Stimulated activated CD4-positive, alpha-beta T cell treated with anti-CD3 and anti-CD28 coated beads, Interleukin-2, amount 100 ng/mL, for 4 hours (primary cell): ENCODE data around the gene RCVRN.

Experiments used
- DNase-seq: peaks from one replicate; pipeline ENCODE4 v3.0.0-alpha.2; 2020; ENCODE audit warnings: low read depth

Gene RCVRN

DNA sequence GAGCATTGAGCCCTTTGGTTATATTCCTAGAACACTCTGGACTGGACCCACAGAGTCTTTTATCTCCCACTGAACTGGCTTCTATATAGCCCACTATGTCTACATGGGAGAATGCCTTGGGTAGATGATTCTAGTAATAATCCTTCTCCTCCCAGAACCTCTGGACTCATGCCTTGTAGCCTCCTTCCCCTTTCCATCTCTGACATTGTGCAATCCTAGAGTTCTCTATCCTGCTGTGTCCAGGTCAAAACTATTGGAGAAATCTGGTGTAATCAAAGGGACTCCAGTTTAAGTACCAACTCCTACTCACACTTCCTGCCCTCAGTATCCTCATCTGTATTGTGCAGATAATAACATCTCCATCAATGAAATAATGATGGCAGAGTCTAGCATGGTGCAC lies 9.1 kb downstream of the RCVRN start:
- no peak for DNase-seq

DNA sequence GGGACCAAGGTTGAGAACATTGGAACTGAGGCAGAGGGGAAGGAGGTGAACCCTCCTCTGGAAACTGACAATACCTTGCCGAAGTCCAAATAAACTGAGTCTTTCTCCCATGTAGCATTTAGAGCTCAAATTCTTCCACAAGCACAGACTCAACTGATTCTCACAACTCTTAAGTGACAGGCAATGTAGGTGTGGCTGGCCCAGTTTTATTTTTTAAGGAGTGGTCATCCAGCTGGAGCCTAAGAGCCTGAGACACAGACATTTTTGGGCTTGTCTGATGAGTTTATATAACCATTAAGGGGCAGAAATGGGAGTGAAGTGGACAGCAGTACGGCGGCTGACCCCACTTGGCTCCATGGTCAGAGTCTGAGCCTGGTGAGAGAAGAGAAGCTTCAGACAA lies 10.8 kb downstream of the RCVRN start:
- no peak for DNase-seq

DNA sequence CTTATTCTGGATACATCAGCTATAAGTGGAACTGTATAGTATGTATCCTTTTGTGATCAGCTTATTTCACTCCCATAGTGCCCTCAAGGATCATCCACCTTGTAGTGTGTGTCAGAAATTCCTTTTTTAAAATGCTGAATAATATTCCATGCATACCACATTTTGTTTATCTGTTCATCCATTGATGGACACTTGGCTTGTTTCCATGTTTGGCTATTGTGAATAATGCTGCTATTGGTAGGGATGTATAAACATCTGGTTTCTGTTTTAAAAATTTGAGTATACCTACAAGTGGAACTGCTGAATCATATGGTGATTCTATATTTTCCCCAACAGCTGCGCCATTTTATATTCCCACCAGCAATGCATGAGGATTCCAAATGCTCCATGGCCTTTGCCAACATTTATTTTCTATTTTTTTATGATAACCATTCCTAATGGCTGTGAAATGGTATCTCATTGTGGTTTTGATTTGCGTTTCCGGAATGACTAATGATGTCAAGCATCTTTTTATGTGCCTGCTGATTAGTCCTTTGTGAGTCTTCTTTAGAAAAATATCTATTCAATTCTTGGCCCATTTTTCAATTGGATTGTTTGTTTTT lies 11.6 kb downstream of the RCVRN start:
- no peak for DNase-seq

DNA sequence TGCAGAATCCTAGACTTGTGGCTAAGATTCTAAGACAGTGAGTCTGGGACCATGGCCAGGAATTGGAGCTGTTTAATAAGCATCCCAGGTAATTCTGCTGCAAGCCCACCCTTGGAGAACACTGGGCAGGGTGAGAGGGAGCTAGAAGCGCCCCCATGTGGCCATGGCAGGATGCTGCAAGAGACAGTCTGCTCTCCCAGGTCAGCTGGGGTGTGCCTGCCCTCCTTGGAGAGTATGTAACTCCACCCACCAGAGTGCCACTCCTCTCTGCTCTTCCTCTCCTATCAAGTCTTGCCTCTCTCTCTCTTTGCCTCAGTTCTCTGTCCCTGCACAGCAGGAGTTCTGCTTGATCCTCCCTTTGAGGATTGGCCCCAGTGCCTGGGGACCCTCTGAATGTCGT lies 14.9 kb downstream of the RCVRN start:
- no peak for DNase-seq

DNA sequence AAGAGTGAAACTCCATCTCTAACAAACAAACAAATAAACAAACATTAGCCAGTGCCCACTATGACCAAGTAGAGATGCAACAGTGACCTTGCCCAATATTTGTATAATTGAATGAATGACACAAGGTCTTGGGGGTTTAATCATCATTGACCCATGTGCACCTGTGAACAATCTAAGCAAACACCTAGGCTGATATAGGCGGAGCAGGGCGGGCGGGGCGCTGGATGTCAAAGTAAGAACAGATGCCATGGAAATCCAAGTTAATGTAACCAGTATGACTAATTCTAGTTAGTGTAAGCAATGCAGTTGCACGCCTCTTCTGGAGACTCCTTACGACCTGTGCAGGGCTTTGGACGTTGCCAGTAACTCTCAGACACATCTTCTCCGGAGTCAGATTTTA lies 17.6 kb downstream of the RCVRN start:
- no peak for DNase-seq

DNA sequence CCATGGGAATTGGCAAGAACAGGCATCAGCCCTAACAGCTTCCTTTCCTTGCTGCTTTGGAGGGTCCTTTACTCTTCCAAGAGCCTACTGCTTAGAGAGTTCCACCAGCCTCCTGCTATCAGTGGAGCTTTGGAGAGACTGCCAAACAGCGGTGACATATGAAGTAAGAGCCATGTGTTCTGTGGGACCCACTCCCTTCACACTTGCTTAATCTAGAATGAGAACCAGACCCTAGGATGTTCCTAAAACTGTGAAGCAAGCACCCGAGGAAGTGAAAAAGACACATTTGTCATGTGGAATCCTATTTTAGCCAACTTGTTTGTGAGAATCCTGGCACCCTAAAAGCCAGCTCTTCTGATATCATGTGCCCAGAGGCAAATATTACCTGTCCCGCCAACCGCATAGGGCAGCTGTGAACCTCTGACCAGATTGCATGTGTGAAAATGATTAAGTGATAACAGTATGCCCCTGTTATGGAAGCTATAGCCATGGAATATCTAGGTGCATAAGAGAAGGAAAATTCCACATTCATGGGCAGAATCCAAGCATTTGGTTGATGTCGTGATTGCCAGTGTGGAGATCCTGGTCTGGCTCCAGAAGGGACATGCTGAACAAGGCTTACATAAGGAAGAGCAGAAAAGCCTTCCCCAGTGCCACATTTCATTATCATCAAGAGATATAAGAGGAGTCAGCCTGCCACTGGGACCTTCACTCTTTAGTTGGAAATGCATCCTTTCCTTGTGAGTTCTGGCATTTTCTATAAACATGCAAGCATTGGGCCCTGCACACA lies 18.7 kb downstream of the RCVRN start:
- DNase-seq: no peak

DNA sequence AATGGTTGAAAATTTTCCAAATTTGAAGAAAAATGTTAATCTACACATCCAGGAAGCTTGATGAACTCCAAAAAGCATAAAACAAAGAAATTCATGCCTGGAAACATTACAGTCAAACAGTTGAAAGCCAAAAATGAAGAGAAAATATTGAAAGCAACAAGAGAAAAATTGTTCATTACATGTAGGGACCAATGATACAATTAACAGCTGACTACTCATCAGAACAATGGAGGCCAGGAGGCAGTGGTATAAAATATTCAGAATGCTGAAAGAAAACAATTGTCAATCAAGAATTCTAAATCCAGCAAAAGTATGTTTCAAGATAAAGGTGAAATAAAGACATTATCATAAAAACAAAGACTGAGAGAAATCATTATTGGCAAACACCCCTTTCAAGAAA lies 21.6 kb downstream of the RCVRN start:
- DNase-seq: no peak

DNA sequence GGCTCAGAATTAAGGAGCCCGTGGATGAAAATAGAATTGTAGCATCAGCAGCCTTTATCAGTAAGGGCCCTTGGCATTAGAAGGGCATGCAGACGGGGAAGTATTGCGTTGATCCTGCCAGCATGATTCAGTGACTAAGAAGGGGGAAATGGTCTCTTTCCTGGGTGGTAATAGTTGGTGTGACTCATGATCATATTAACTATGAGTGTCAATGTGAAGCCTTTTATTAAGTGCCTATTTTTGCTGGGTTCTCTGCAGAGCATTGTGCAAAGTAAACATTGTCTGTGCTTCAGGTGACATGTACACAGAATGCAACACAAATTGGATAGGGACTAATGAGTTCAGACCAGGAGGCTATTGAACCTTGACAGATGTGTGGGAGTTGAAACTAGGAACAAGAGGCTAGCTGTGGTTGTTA lies 24.5 kb downstream of the RCVRN start:
- no peak for DNase-seq

DNA sequence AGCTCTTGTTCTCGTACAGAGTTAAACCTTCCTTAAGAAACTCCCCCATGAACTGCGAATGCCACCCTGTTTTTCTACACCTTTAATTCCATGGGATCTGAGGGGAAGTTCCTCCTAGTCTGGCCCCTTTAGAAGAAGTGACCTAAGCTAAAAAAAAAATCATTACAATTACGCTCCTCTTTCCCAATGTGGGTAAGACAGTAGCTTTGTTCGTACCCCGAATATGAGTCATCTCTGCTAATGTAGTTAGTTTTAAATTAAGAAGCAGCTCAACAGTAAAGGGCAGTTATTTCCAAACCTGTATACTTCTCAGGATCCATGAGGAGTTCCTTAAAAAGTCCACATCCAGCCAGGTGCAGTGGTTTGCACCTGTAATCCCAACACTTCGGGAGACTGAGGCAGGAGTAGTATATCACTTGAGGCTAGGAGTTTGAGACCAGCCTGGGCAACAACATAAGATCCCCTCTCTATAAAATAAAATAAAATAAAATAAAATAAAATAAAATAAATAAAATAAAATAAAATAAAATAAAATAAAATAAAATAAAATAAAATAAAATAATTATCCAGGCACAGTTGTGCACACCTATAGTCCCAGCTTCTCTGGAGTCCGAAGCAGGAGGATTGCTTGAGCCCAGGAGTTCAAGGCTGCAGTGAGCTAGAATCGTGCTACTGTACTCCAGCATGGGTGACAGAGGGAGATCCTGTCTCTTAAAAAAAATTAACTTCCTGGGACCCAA lies 26.1 kb downstream of the RCVRN start:
- no peak for DNase-seq

DNA sequence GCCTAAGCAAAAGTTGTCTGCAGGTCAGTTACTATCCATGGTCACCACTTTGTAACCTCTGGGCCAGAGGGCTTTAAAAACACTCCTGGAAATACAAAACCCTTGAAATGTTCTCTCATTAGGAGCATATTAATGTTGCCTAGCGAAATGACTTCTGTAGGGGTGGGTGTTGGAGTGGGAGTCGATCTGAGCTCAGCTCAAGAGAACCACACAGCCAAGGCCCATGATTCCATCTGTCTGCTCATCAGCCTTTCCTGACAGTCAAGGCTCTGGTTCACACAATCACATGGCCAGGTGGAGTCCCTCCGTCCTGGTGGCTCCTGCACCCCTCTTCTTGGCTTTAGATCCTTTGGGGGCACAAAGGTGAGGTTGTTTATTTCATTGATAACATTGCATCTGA lies 26.7 kb downstream of the RCVRN start:
- no peak for DNase-seq

DNA sequence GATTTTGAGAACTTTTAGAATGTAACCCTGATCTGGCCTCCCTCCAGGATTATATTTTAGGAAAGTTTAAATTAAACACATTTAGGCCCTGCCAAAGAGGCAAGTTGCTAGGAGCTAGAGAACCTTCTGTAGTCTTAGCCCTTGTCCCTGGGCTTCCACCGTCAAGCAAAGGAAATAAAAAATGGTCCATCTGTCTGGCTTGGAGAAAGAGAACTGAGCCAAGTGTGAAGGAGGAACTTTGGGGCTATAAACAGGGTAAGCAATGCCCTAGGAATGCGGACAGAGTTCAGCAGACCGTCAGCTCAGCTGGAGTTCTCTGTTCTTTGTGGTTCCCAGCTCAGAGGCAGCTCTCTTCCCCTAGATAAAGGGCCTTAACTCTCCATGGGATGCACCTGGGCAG lies 29.6 kb downstream of the RCVRN start:
- DNase-seq: no peak

DNA sequence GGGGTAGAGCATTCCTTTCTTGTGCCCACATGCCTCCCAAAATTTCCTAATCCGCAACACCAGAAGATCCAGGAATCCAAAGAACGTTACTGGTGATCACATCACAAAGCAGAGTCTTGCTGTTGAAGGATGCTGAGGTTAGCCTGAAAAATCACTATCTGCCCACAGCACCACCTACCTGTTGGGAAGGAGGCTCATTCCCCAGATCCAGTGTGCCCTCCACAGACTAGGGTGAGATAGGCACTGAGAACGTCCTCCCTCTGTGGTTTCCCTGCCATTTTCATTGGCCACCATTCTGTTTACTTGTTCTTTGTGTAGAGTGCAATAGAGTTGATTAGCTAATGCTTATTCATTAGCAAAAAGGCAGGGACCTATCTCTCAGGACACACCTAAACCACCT lies 30.3 kb downstream of the RCVRN start:
- no peak for DNase-seq

DNA sequence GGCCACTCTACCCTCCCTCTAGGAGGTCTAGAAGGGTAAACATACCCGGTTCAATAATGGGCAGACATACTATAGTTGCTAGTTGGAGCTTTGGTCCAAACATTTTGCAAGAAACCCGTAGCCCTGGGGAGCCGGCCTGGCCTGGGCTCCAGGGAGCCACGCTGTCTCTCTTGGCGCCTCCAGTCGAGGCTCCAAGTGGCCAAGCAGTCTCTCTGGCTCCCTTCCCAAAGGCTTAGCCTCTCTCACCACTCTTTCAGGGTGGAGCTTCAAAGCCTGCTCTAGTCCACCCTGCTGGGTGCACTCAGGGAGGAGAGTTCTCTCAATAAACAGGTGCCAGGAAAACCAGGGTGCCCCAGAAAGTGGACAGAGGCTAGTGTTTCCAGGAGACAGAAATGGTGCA lies 32.2 kb downstream of the RCVRN start:
- no peak for DNase-seq

DNA sequence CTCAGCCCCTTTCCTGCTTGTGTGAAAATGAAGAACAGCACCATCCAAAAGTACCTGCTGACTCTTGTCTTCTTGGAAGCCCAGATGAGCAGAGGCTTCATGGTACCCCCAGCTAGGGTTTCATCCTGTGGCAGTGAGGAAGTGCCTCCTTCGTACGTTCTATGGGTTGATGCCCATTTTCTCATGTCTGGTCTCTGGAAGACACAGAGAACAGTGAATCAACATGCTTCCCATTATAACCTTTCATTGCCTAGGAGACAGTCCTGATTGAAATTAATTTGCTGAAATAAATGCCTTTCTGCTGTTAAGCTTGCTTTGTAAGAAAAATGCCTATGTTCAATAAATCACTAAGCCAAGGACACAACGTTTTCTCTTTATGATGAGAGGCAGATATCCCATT lies 36.5 kb downstream of the RCVRN start:
- DNase-seq: no peak

DNA sequence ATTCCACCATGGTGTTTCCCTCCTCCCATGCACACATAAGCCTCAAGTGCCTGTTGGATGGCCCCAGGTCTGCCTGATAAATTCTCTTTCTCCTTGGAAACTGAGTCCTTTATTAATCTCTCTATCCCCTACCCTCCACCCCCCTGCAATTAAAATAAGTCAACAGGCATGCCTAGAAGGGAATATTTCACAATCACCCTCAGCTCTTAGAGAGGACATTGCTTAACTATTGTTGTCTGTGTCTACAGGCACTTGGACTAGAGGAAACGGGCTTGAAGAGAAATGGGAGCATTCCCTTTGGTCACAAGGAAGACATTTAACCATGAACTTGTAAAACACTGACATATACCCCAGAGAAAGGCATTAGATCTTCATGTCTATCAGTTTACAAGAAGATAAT lies 39.5 kb downstream of the RCVRN start:
- no peak for DNase-seq

DNA sequence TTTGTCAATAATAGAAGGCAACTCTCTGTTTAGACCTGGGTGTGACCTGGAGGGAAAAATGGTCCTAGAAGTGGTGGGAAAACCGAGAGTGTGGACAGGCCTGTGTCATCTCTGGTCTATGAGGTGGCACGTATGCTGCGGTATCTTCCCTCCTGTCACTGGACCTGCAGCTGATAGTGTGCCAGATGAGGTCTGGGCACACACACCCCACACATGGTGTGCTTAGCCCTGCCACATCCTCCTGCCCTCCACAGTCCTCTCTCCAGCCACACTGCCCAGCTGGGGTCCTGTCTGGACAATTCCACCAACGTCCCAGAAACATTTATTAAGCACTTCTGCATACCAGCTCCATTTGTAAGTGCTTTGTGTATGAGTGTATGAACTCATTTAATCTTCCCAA lies 42.1 kb downstream of the RCVRN start:
- DNase-seq: no peak

DNA sequence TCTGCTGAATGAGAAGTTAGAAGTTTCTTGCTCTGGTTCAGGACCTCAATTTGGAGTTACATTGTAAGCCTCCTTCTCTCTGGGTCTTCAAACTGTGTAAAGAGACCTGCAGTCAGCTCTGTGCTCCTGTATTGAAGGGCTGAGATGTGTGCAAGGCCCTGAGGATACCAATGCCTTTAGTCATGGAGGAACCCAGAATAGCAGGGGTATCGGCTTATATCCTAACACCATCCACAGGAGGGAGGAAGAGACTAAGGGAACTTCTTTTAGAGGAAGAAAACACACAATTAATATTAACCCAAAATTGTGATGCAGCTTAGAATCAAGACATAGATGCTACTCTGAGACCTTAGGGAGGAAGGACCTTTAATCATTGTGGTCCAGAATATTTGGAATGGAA lies 42.9 kb downstream of the RCVRN start:
- DNase-seq: no peak

DNA sequence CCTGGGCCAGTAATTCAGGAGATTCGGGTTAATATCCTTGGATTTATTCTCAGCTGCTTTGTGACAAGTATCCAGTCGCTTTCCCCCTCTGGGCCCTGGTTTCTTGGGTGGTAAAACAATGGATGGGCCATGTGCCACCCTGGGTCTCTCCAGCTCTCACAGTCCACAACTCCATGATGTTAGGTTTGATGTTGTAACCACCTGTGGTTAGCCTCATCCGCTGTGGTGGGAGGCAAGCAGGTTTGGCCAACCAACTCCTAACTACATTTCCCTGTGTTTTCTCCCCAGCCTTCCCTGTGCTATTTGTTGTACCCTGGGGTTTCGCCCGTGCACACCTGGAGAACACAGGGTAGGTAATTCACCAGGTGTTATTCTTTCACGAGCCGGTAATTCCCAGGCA lies 44.2 kb downstream of the RCVRN start:
- no peak for DNase-seq

DNA sequence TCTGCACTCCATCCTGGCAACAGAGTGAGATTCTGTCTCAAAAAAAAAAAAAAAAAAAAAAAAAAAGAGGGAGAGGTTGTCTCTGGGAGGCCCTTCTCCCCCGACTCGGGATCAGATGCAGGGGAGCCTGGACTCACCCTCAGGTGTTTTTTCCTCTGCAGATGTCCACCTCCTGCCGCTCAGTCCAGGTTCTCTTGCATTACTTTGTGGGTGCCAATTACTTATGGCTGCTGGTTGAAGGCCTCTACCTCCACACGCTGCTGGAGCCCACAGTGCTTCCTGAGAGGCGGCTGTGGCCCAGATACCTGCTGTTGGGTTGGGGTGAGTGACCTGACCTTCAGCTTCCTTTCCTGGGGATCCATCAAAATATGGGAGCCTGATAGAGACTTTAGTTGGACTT lies 45.3 kb downstream of the RCVRN start:
- DNase-seq: no peak

DNA sequence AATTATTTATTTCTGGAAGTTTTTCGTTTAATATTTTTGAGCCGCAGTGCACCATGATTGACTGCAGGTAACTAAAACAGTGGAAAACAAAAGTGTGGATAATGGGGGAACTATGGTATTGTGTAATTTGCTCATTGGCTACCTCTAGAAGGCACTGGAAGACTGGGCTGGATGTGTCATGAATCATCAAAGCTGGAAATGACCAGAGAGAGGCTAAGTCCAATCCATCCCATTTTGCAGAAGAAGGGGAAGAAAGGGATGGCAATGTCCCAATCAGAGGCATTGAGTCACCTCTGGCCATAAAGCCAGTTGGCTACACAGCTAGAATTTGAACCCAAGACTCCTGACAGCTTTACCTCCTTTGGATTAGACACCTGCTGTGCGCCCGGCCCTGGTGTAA lies 50.0 kb downstream of the RCVRN start:
- DNase-seq: no peak

DNA sequence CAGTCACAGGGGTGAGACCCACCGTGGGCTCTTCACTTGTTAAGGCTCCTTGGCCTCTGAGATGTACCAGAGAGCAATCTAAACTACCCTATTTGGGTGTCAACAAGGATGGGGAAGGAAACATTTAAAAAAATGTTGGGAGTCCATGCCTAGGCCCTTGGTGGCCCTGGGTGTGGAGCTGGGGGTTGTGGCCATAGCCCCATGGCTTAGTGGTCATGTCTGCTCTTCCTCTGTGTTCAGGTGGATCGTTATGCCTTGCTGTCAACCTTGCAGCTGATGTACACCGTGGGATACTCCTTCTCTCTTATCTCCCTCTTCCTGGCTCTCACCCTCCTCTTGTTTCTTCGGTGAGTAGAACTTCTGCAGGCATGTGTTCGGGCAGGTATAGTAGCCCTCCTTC lies 50.8 kb downstream of the RCVRN start:
- no peak for DNase-seq

DNA sequence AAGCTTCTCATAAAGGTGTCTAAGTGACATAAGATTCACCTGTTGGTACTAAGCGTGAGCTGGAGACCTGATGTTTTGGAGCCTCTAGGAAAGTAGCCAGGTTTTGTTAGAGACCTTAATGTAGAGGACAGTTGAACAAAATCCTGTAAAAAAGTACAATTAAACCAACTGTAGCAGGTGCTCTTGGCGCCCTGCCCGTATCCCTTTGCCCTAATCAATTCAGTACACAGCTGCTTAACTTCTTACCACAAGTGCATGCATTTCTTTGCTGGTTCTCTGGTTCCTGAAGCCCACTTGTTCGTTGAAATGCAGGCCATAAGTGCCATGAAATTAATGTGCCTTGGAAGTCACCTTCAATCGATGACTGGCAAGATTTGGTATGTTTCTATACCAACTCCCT lies 54.9 kb downstream of the RCVRN start:
- DNase-seq: no peak
